ENCODE measurements around the gene LYPLA2. TPM values are rescaled to one million over a fixed set of nuclear protein-coding genes. Genes with fewer than 3 reads are reported as not detected.
"Not testable (repeated sequence)": the region's sequence is repeated elsewhere in the genome, so short reads cannot be mapped to it uniquely, and the experiment has no call there.

The LYPLA2 gene
- total RNA-seq, 2 experiments from 2014 or later = 76.1 to 80.8 TPM

DNA sequence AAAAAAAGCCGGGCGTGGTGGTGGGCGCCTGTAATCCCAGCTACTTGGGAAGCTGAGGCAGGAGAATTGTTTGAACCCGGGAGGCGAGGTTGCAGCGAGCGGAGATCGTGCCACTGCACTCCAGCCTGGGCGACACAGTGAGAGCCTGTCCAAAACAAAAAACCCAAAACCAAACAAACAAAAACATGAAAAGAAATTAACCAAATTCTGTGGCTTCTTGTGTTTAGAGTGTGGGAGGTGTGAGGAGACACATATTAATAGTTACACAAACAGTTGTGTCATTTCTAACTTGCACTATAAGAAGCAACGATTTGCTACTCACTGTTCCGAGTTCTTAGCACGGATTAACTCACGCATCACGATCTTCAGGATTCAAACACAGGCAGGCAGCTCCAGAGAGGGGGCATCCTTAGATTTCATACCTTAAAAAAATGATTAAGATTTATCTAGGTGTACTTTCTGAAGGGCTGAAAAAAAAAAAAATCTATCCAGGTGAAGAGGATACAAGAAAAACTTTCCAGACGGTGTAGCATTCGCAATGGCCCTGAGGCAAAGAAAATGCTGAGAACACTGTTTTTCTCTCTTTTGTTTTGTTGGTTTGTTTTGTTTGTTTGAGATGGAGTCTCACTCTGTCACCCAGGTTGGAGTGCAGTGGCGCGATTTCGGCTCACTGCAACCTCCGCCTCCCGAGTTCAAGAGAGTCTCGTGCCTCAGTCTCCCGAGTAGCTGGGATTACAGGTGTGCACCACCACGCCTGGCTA, 35.0 kb downstream of the LYPLA2 start:
- DNase-seq = no peak
- peak overlapping the region; percentile 87 for H3K27ac Mint-ChIP-seq
- H3K9me3 Mint-ChIP-seq = no peaks in the 10 kb centered on the region
- peaks cover 2% of the 10 kb centered on the region for H3K36me3 Mint-ChIP-seq (ENCODE audit: low read depth)
- peak overlapping the region; percentile 94 for H3K4me3 Mint-ChIP-seq
- H3K27me3 Mint-ChIP-seq = no peaks in the 10 kb centered on the region
- POLR2A ChIA-PET = interaction anchor here (0.6 to 2.8 kb wide), 21 partner anchors 10 to 297 kb away, joined by 3 to 34 read pairs (median 4); partner anchors contain the start of genes FUCA1, GALE, PITHD1 and PNRC2
- CTCF ChIA-PET = interaction anchor here (0.7 to 7.1 kb wide), 7 partner anchors 15 to 185 kb away, joined by 3 to 65 read pairs (median 3); partner anchors contain the start of genes ELOA and RPL11
- peaks cover 25% of the 10 kb centered on the region for H3K4me1 Mint-ChIP-seq

DNA sequence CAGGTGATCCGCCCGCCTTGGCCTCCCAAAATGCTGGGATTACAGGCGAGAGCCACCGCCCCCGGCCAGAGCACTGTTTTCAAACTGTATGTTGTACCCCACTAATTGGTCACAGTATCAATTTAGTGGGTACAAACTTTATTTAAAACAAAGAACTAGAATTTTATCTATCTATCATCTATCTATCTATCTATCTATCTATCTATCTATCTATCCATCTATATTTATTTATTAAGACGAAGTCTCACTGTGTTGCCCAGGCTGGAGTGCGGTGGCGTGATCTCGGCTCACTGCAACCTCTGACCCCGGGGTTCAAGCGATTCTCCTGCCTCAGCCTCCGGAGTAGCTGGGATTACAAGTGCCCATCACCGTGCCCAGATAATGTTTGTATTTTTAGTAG, 35.6 kb downstream of the LYPLA2 start:
- Mint-ChIP-seq H3K4me1 (peaks cover 25% of the 10 kb centered on the region), H3K4me3 (peak overlapping the region; percentile 94)
- ChIA-PET CTCF (interaction anchor here (1.1 to 7.1 kb wide), 3 partner anchors 15 to 123 kb away, joined by 3 to 65 read pairs (median 4); no protein-coding TSS in a partner anchor), POLR2A (interaction anchor here (1.3 to 2.8 kb wide), 4 partner anchors 12 to 133 kb away, joined by 6 to 17 read pairs (median 8); partner anchors contain the start of gene PNRC2)
- H3K9me3 Mint-ChIP-seq; DNase-seq; H3K36me3 Mint-ChIP-seq (ENCODE audit: low read depth); H3K27me3 Mint-ChIP-seq; H3K27ac Mint-ChIP-seq: not testable (repeated sequence)

DNA sequence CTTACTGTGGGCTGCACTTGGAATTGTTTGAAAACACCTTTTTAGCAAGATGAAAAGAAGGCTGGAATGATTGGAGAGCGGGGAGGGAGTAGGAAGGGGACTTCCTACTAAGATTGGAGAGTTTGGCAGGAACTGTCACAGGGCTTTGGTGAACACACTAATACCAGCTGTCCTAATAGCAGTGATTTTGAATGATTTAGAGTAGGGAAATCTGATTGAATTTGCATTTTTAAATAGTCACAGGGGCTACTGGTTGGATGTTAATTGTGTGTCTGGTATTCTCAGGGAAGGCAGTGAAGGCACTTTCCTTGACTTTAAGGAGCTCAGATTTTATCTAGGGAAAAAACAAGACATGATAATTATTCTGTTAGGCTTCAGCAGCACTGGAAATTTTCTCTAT, 36.8 kb downstream of the LYPLA2 start:
- Mint-ChIP-seq H3K9me3 (no peaks in the 10 kb centered on the region), H3K36me3 (ENCODE audit: low read depth) (peaks cover 2% of the 10 kb centered on the region), H3K27me3 (peaks cover 3% of the 10 kb centered on the region), H3K4me3 (no peak overlapping the region), H3K4me1 (peaks cover 25% of the 10 kb centered on the region), H3K27ac (no peak overlapping the region)
- ChIA-PET POLR2A (interaction anchor here (1.0 kb wide), 1 partner anchor 132 kb away, joined by 3 read pairs; the partner anchor contains the start of gene PNRC2), CTCF (interaction anchor here (0.6 to 0.9 kb wide), 2 partner anchors 17 to 197 kb away, joined by 3 read pairs; no protein-coding TSS in a partner anchor)
- no peak for DNase-seq

DNA sequence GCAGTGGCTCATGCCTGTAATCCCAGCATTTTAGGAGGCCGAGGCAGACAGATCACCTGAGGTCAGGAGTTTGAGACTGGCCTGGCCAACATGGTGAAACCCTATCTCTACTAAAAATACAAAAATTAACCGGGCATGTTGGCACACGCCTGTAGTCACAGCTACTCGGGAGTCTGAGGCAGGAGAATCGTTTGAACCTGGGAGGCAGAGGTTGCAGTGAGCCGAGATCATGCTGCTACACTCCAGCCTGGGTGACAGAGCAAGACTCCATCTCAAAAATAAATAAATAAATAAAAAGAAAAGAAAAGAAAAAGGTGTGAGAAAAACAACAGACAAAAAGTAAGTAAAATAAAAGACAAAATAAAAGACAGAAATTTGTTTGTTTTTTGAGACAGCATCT, 43.2 kb downstream of the LYPLA2 start:
- CTCF ChIA-PET = not testable (repeated sequence)

DNA sequence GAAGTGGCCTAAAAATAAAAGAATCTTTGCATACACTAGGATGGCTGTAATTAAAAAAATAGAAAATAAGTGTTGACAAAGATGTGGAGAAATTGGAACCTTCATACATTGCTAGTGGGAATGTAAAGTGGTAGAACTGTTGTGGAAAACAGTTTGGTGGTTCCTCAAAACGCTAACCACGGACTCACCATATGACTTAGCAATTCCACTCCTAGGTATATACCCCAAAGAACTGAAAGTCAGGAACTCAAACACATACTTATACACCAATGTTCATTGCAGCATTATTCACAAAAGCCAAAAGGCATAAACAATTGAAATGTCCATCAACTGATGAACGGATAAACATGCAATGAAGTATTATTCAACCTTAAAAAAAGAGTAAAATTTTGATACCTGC, 45.1 kb downstream of the LYPLA2 start:
- ChIA-PET POLR2A (no interaction called here), CTCF (no interaction called here)
- no peak overlapping the region for H3K4me3 Mint-ChIP-seq
- H3K36me3 Mint-ChIP-seq (ENCODE audit: low read depth) = no peaks in the 10 kb centered on the region
- H3K27ac Mint-ChIP-seq = no peak overlapping the region
- no peak for DNase-seq
- no peaks in the 10 kb centered on the region for H3K9me3 Mint-ChIP-seq
- H3K27me3 Mint-ChIP-seq = peaks cover 9% of the 10 kb centered on the region
- H3K4me1 Mint-ChIP-seq = peaks cover 12% of the 10 kb centered on the region

More for the DNA sequence above, 43.2 kb downstream of the LYPLA2 start:
- POLR2A ChIA-PET; H3K27ac Mint-ChIP-seq; H3K27me3 Mint-ChIP-seq; DNase-seq; H3K4me3 Mint-ChIP-seq; H3K9me3 Mint-ChIP-seq; H3K36me3 Mint-ChIP-seq (ENCODE audit: low read depth): not testable (repeated sequence)
- peaks cover 12% of the 10 kb centered on the region for H3K4me1 Mint-ChIP-seq

DNA sequence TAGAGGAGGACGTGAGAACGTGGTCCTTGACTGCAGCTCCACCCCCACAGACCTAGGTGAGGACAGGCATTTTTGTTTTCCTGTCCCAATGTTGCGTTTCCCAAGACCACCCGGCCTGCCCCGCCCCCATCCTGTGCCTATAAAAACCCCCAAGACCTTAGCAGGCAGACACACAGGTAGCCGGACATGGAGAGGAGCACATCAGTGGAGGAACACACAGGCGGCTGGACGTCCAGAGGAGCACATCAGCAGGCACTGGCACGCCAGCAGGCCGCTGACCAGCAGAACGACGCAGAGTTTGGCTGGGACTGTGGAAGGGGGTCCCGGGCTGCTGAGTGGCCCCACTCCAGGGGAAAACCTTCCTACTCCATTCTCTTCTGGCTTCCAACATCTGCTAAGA, 47.0 kb downstream of the LYPLA2 start:
- H3K27me3 Mint-ChIP-seq = peaks cover 13% of the 10 kb centered on the region
- H3K4me1 Mint-ChIP-seq = peaks cover 12% of the 10 kb centered on the region
- ChIA-PET POLR2A (interaction anchor here (2.4 kb wide), 1 partner anchor 12 kb away, joined by 8 read pairs; the partner anchor contains the start of gene HMGCL), CTCF (interaction anchor here (1.6 to 1.7 kb wide), 3 partner anchors 11 to 79 kb away, joined by 5 to 7 read pairs (median 6); no protein-coding TSS in a partner anchor)
- no peak overlapping the region for H3K27ac Mint-ChIP-seq
- no peaks in the 10 kb centered on the region for H3K36me3 Mint-ChIP-seq (ENCODE audit: low read depth)
- H3K4me3 Mint-ChIP-seq = peak overlapping the region; percentile 26
- DNase-seq = no peak
- no peaks in the 10 kb centered on the region for H3K9me3 Mint-ChIP-seq

DNA sequence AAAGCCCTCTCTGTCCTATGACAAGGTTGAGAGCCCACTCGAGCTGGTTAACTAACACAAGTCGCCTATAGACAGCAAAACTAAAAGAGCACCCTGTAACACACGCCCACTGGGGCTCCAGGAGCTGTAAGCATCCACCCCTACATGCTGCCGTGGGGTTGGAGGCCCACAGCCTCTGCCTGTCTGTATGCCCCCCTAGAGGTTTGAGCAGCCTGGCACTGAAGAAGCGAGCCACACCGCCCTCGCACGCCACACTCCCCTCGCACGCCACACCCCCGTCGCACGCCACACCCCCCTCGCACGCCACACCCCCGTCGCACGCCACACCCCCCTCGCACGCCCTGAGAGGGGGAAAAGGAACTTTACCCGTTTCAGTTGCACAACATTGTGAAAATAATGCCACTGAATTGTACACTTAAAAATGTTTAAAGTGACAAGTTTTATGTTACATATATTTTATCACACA, 47.5 kb downstream of the LYPLA2 start:
- H3K4me1 Mint-ChIP-seq = peaks cover 12% of the 10 kb centered on the region
- H3K36me3 Mint-ChIP-seq (ENCODE audit: low read depth) = no peaks in the 10 kb centered on the region
- CTCF ChIA-PET = interaction anchor here (0.8 to 1.7 kb wide), 4 partner anchors 11 to 78 kb away, joined by 3 to 7 read pairs (median 6); partner anchors contain the start of gene FUCA1
- POLR2A ChIA-PET = interaction anchor here (1.2 to 2.4 kb wide), 3 partner anchors 13 to 70 kb away, joined by 3 to 8 read pairs (median 4); partner anchors contain the start of gene HMGCL
- peaks cover 13% of the 10 kb centered on the region for H3K27me3 Mint-ChIP-seq
- DNase-seq = peak; percentile 72
- peak overlapping the region; percentile 26 for H3K4me3 Mint-ChIP-seq
- no peak overlapping the region for H3K27ac Mint-ChIP-seq
- H3K9me3 Mint-ChIP-seq = no peaks in the 10 kb centered on the region

DNA sequence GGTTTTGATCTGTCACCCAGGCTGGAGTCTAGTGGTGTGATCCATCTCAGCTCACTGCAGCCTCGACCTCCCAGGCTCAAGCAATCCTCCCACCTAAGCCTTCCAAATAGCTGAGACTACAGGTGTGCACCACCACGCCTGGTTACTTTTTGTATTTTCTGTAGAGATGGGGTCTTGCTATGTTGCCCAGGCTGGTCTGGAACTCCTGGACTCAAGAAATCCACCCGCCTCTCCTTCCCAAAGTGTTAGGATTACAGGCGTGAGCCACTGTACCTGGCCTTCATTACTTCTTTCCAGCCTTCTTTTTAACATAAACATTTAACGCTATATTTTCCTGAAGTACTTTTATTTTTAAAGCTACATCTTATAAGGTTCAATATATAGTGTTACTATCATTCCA, 52.7 kb downstream of the LYPLA2 start:
- DNase-seq = no peak
- Mint-ChIP-seq H3K27me3 (peaks cover 7% of the 10 kb centered on the region), H3K4me1 (peaks cover under 1% of the 10 kb centered on the region), H3K27ac (no peak overlapping the region), H3K9me3 (peaks cover 7% of the 10 kb centered on the region), H3K4me3 (no peak overlapping the region), H3K36me3 (ENCODE audit: low read depth) (peaks cover 24% of the 10 kb centered on the region)
- CTCF ChIA-PET = interaction anchor here (1.4 to 2.4 kb wide), 2 partner anchors 33 to 72 kb away, joined by 3 to 12 read pairs; no protein-coding TSS in a partner anchor
- POLR2A ChIA-PET = no interaction called here

Other genes starting within 250 kb of the LYPLA2 start
- 10 to 100 TPM; 14.7 to 14.8 TPM for gene ID3, start 231.6 kb upstream of the LYPLA2 start, total RNA-seq
- gene RPL11, start 99.3 kb upstream of the LYPLA2 start, total RNA-seq = 1,000 to 10,000 TPM; 1,074 to 1,084 TPM
- 10 to 100 TPM; 34.1 to 35.2 TPM for gene ELOA, start 47.7 kb upstream of the LYPLA2 start, total RNA-seq
- gene PITHD1, start 12.7 kb upstream of the LYPLA2 start, total RNA-seq = 10 to 100 TPM; 50.0 to 51.6 TPM
- gene GALE, start 9.6 kb downstream of the LYPLA2 start, total RNA-seq = 10 to 100 TPM; 33.5 to 37.6 TPM
- 10 to 100 TPM; 33.5 to 35.7 TPM for gene HMGCL, start 34.3 kb downstream of the LYPLA2 start, total RNA-seq
- gene FUCA1, start 77.1 kb downstream of the LYPLA2 start, total RNA-seq = 1 to 10 TPM; 5.6 to 6.3 TPM
- under 1 TPM in 1 of 2 experiments, not detected in 1; 0.08 TPM for gene CNR2, start 122.2 kb downstream of the LYPLA2 start, total RNA-seq
- gene PNRC2, start 168.7 kb downstream of the LYPLA2 start, total RNA-seq = 100 to 1,000 TPM; 153 to 158 TPM
- 100 to 1,000 TPM; 191 to 192 TPM for gene SRSF10, start 189.2 kb downstream of the LYPLA2 start, total RNA-seq

Measured in activated CD4-positive, alpha-beta memory T cell treated with anti-CD3 and anti-CD28 coated beads, Interleukin-2, amount 10 ng/mL, durations not matched to agents 7 days and 5 days (primary cell).